Stomach (tissue), 9 donors: ENCODE results near the gene KCNJ4. TPM values are rescaled to one million over a fixed set of nuclear protein-coding genes. Genes with fewer than 3 reads are reported as not detected.

Experiments used
- DNase-seq, 2 donors: peaks; one replicate each; pipeline versions ENCODE4 v3.0.0 to v3.0.0-alpha.2; 2013 to 2019
- H3K27ac ChIP-seq, 5 donors: fragments of 200-600 bp in 4 of 5; sonication (generic) in 4 of 5; one replicate each; pipeline ENCODE4 v1.5.1; 2013 to 2019; ENCODE audit warnings: mild to moderate bottlenecking in 1 of 5, moderate library complexity in 1 of 5
- H3K27me3 ChIP-seq, 3 donors: fragments of 200-600 bp; sonication (generic); one replicate each; pipeline ENCODE4 v1.5.1; 2017 to 2019; ENCODE audit warnings: mixed run types in 1 of 3
- H3K36me3 ChIP-seq, 4 donors: fragments of 200-600 bp; sonication (generic); 1 replicate in 3 of 4; 2 replicates in 1 of 4; pipeline ENCODE4 v1.5.1; 2016 to 2019
- H3K4me1 ChIP-seq, 4 donors: fragments of 200-600 bp; sonication (generic); one replicate each; pipeline ENCODE4 v1.5.1; 2016 to 2019
- H3K4me3 ChIP-seq, 4 donors: fragments of 200-600 bp; sonication (generic) in 3 of 4; one replicate each; pipeline ENCODE4 v1.5.1; 2016 to 2019; ENCODE audit warnings: mild to moderate bottlenecking in 1 of 4
- H3K9me3 ChIP-seq, 4 donors: fragments of 200-600 bp; sonication (generic); one replicate each; pipeline ENCODE4 v1.5.1; 2016 to 2019
- CTCF ChIP-seq, 7 experiments: fragments of 450-650 bp in 4 of 7; fragments of 200-600 bp in 3 of 7; sonication (generic) in 3 of 7; IDR thresholded peaks; one replicate each; pipeline ENCODE4 v1.5.1; 2016 to 2019; ENCODE audit warnings: antibody characterized with exemption in 7 of 7, control low read depth in 2 of 7, mild to moderate bottlenecking in 1 of 7
- EP300 ChIP-seq: sonication (generic); formaldehyde crosslinking; IDR thresholded peaks from one replicate; pipeline ENCODE4 v1.6.1; 2017; ENCODE audit warnings: antibody characterized with exemption
- POLR2A ChIP-seq, 4 donors: fragments of 450-650 bp; IDR thresholded peaks; one replicate each; pipeline ENCODE4 v1.6.1; 2016; ENCODE audit warnings: antibody characterized with exemption in 4 of 4, control low read depth in 2 of 4, mild to moderate bottlenecking in 1 of 4, moderate library complexity in 1 of 4
- POLR2AphosphoS5 ChIP-seq, 3 donors: sonication (generic); formaldehyde crosslinking; IDR thresholded peaks; one replicate each; pipeline ENCODE4 v1.6.1; 2016; ENCODE audit warnings: antibody characterized with exemption in 3 of 3
- WGBS, 5 donors: extraction: QIAGEN DNeasy Blood & Tissue Kit in 3 of 5; methylation state at CpG; one replicate each; pipeline versions ENCODE4 v1.1.5 to v1.1.7; 2013 to 2018; 5-methylcytosine and 5-hydroxymethylcytosine counted together
- intact Hi-C: fragments of 100-400 bp; cut with DNase I; formaldehyde crosslinking; loops from one replicate; pipeline ENCODE4 v1.15.1; 2023; ENCODE audit warnings: low total_unique reads
- polyA plus RNA-seq, 3 donors: library from polyadenylated mRNA; stranded (reverse); fragments of 200-250 nt; gene quantifications; one replicate each; pipeline ENCODE4 v1.2.3, GENCODE V29; 2013
- total RNA-seq, 5 donors: library from RNA; depleted of rRNA; stranded (reverse); fragments of >200 nt; gene quantifications; one replicate each; pipeline versions ENCODE4 v1.1.0 to v1.2.3, GENCODE V29; 2014 to 2016
- donor health status: healthy with polysubstance abuse.
- donor health status: Bipolar disorder and iron deficiency.
- donor health status: healthy.

KCNJ4 gene
- total and polyA plus RNA-seq, 8 donors: not detected

- Histone ChIP-seq H3K27me3 (no peaks in the 10 kb centered on the region), H3K36me3 (peaks cover 90 to 100% (median 100%) of the 10 kb centered on the region in 4 donors), H3K4me3 (no peak overlapping the region), H3K9me3 (no peaks in the 10 kb centered on the region), H3K27ac (no peak overlapping the region), H3K4me1 (peaks cover 0 to 41% (median 14%) of the 10 kb centered on the region in 4 donors)
- DNase-seq: no peak
- intact Hi-C loops: no loop called here
- WGBS, 5 donors: 54 to 68% (median 64%) methylated on average over 5 of the region's 5 CpGs
- no peak for TF ChIP-seq POLR2A (IDR thresholded peaks at IDR 0.05)
- no peak for TF ChIP-seq CTCF (IDR thresholded peaks at IDR 0.05)
- TF ChIP-seq POLR2AphosphoS5 (IDR thresholded peaks at IDR 0.05): no peak
- TF ChIP-seq EP300: no peak
These were observed 30.8 kb upstream of the KCNJ4 start for GRCh38 chr22:38485783-38486182.

GRCh38 chr22:38484244-38484643, 29.2 kb upstream of the KCNJ4 start:
- Histone ChIP-seq H3K9me3 (no peaks in the 10 kb centered on the region), H3K27me3 (no peaks in the 10 kb centered on the region), H3K4me1 (peaks cover 0 to 25% (median 7%) of the 10 kb centered on the region in 4 donors), H3K36me3 (peaks cover 80 to 100% (median 97%) of the 10 kb centered on the region in 4 donors), H3K27ac (no peak overlapping the region), H3K4me3 (no peak overlapping the region)
- DNase-seq: no peak
- 47 to 87% (median 74%) methylated on average over 1 of the region's 1 CpG for WGBS, 5 donors
- intact Hi-C loops: no loop called here
- TF ChIP-seq POLR2AphosphoS5 (IDR thresholded peaks at IDR 0.05) (no peak), EP300 (no peak), POLR2A (IDR thresholded peaks at IDR 0.05) (no peak), CTCF (IDR thresholded peaks at IDR 0.05) (no peak)

- H3K4me3 ChIP-seq: no peak overlapping the region
- peaks cover 67 to 95% (median 82%) of the 10 kb centered on the region in 4 donors for H3K36me3 ChIP-seq
- intact Hi-C loops: no loop called here
- H3K27ac ChIP-seq: no peak overlapping the region
- peaks cover 0 to 16% (median 3%) of the 10 kb centered on the region in 4 donors for H3K4me1 ChIP-seq
- TF ChIP-seq POLR2A (IDR thresholded peaks at IDR 0.05) (no peak), POLR2AphosphoS5 (IDR thresholded peaks at IDR 0.05) (no peak), CTCF (IDR thresholded peaks at IDR 0.05) (no peak), EP300 (no peak)
- no peak for DNase-seq
- no peaks in the 10 kb centered on the region for H3K9me3 ChIP-seq
- WGBS, 5 donors: 93 to 97% (median 95%) methylated on average over 6 of the region's 6 CpGs
- no peaks in the 10 kb centered on the region for H3K27me3 ChIP-seq
These were observed 27.8 kb upstream of the KCNJ4 start for GRCh38 chr22:38482662-38483308.

- DNase-seq: no peak
- intact Hi-C loops: no loop called here
- no peak for TF ChIP-seq POLR2AphosphoS5 (IDR thresholded peaks at IDR 0.05)
- no peak for TF ChIP-seq CTCF (IDR thresholded peaks at IDR 0.05)
- no peak for TF ChIP-seq POLR2A (IDR thresholded peaks at IDR 0.05)
- TF ChIP-seq EP300: no peak
- Histone ChIP-seq H3K27me3 (no peaks in the 10 kb centered on the region), H3K9me3 (no peaks in the 10 kb centered on the region), H3K27ac (no peak overlapping the region), H3K36me3 (peaks cover 58 to 89% (median 73%) of the 10 kb centered on the region in 4 donors), H3K4me3 (no peak overlapping the region), H3K4me1 (peaks cover 0 to 8% (median 0%) of the 10 kb centered on the region in 4 donors)
- 83 to 88% (median 86%) methylated on average over 8 of the region's 8 CpGs for WGBS, 5 donors
These were observed 26.9 kb upstream of the KCNJ4 start for GRCh38 chr22:38481871-38482332.
